Glomerular endothelial cell (primary cell): ENCODE data around the gene MGA. TPM values are rescaled to one million over a fixed set of nuclear protein-coding genes. Genes with fewer than 3 reads are reported as not detected.
"Not testable (repeated sequence)": the region's sequence is repeated elsewhere in the genome, so short reads cannot be mapped to it uniquely, and the experiment has no call there.

Experiments used
- DNase-seq: peaks from one replicate; pipeline ENCODE4 v3.0.0-alpha.2; 2011; ENCODE audit warnings: low read depth, low spot score; ENCODE audit errors: extremely low read depth
- total RNA-seq: library from RNA; depleted of rRNA; stranded (reverse); fragments of >200 nt; gene quantifications from 2 replicates; pipeline ENCODE4 v1.2.3, GENCODE V29; 2015

Gene MGA
- total RNA-seq, 1 donor from 2014 or later, result 50.7 TPM

DNA sequence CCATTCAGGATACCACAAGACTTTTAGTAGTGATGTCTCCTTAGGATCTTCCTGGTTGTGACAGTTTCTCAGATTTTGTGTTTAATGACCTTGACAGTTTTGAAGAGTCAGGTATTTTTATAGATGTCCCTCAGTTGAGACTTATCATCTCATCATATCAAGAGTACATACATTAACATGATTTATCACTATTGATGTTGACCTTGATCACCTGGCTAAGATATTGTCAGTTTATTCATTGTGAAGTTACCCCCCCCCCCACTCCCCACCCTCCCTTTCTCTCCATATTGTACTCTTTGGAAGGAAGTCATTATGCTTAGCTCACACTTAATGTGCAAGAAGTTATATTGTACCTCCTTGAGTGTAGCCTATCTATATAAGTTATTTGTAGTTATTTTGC is 42.9 kb downstream of the MGA start:
- DNase-seq, result no peak

DNA sequence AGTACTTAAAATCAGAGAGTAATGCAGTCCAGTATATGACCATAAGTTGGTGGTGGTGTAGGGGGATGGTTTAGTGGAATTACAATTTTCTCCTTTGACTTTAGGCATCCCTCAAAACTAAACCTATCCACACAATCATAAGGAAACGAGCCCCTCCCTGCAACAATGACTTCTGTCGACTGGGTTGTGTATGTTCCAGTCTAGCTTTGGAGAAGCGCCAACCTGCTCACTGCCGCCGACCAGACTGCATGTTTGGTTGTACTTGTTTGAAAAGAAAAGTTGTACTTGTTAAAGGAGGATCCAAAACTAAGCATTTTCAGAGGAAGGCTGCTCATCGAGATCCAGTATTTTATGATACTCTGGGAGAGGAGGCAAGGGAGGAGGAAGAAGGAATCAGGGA is 52.8 kb downstream of the MGA start:
- no peak for DNase-seq

DNA sequence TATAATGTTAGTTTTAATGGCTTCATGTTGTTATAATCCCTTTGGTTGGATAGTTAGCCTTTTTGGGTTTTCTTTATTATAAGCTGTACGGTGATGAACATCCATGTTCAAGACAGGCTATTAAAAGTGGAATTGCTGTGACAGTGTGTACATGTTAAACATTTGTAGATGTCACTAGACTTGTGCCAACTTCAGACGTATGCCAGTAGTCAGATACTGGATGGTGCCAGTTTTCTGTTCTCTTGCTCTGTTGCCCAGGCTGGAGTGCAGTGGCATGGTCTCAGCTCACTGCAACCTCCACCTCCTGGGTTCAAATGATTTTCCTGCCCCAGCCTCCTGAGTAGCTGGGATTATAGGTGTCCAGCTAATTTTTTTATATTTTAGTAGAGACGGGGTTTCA is 54.1 kb downstream of the MGA start:
- DNase-seq, result no peak

DNA sequence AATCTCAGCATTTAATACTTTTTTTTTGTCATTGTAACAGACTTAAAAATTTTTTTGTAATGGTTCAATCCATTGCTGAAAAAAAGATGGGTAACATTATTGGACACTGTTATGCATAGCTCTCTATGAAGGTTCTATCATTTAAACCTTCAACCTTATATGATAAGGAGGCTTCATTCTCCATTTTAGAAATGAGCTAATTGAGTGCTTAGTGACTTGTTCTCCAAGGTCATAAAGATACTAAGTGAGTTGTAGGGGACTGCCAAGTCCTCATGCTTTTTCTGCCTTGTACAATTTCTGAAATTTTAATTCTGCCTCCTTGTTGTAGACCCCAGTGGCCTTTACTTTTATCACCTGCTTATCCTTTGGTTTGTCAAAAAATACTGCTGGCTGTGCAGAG is 56.7 kb downstream of the MGA start:
- no peak for DNase-seq

DNA sequence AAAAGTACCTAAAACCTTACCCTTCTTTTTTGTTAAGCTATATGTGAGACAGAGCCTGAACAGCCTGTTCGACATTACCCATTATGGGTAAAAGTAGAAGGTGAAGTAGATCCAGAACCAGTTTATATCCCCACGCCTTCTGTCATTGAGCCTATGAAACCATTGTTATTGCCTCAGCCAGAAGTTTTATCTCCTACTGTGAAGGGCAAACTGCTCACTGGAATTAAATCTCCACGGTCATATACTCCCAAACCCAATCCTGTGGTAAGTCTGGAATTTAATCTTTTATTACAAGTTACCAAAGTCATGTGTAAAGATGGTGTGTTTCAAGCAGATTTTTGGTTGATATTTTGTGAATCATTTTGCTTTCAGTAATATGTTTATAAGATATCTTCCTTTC is 66.9 kb downstream of the MGA start:
- DNase-seq, result no peak

GRCh38 chr15:41728061-41728460 is 67.9 kb downstream of the MGA start:
- DNase-seq, result not testable (repeated sequence)

DNA sequence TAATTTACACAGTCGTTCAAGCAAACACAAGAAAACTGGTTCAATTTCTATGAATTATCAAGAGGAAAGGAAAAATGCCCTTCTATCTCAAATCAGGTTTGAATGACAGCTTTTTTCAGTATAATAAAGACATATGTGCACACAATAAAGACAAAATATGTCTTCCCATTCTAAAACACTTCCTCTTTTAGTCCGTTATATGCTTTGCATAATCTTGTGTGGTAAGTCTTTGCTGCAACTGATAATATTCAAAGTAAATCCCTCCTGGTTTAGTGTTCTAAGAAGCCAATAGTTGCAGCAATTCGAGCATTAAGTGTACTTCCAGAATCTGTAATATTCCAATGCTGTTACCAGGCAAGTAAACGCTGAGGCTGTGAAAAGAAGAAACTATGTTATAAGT is 70.3 kb downstream of the MGA start:
- no peak for DNase-seq

- no peak for DNase-seq
These were observed 72.3 kb downstream of the MGA start for GRCh38 chr15:41732483-41732882.

GRCh38 chr15:41734079-41734478 is 73.9 kb downstream of the MGA start:
- DNase-seq, result no peak

DNA sequence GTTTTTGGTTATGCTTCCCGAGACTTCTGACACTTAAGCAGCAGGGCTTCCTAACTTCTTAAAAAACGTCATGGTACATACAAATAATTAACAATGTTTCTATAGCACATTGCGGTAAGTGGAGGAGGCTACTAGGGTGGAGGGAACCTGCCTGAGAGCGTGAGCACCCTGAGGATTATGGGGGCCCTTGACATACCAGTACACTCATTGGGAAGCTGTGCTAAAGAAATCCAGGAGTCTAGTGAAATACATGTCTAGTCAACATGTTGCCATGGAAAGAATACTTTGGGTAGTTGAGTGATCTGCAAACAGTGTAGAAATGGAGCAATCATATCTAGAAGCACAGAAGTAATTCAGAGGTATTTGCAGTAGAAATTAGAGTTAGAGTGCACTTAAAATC is 74.8 kb downstream of the MGA start:
- no peak for DNase-seq

GRCh38 chr15:41735492-41735891 is 75.3 kb downstream of the MGA start:
- not testable (repeated sequence) for DNase-seq

DNA sequence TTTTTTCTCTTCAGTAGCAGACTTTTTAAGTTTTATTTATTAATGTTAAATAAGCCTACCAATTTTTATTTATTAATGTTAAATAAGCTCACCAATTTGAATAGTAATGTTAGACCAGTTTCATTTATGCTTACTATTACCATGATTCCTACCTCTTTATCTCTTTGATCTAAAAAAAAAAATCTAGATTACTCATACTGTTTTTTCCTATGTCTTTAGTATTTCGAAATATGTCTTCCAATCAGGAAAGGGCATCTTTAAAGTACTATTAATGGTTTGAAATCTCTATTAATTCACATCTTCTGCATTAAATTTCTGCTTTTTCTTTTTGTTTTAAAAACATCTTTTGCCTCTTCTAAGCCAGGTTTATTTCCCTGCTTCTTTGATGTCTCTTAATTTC is 86.6 kb downstream of the MGA start:
- DNase-seq, result no peak

GRCh38 chr15:41756198-41756597 is 96.0 kb downstream of the MGA start:
- no peak for DNase-seq

- DNase-seq, result no peak
These were observed 112.6 kb downstream of the MGA start for GRCh38 chr15:41772720-41773331.

DNA sequence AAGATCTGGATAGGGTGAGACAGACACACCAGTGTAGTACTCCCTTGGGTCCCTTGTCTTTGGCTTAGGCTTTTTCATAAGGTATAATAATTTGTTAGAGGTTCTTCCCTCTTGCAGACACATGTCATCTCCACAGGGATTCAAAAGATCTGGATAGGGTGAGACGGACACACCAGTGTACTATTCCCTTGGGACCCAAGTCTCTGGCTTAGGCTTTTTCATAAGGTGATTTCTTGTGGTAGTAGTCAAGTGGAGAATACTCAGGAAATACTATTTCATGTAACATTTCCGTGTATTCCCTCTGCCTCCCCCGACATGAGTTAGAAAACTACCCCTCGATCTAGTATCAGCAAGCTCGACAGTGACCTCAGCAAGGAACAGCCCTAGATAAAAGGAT is 113.1 kb downstream of the MGA start:
- DNase-seq, result no peak

- no peak for DNase-seq
These were observed 113.5 kb downstream of the MGA start for GRCh38 chr15:41773729-41774061.

GRCh38 chr15:41774062-41774881 is 114.1 kb downstream of the MGA start, which contains the start of gene MAPKBP1:
MAPKBP1 (plus strand) TSS chr15:41774484; CDS start chr15:41775276, 792 bp downstream.
- peak; percentile 81 for DNase-seq

GRCh38 chr15:41774882-41775417 is 114.7 kb downstream of the MGA start:
- no peak for DNase-seq

DNA sequence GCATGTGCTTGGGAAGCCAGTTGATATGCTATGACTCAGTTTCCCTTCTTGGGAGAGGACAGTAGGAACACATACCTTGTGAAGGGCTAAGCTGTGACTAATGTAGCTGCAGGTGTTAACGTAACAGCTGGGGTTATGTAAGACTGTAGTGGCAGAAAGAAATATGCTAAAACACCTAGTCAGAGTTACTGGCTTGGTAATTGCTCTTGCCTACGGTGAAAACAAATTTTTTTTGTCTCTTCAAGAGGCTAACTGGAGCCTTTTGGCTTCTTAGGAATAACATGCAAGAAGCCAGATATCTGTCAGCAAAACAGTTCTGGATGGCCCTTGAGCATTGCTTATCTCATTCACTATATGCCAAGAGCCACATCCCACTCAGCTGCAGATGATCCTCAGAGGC is 115.4 kb downstream of the MGA start:
- DNase-seq, result no peak

GRCh38 chr15:41777421-41777973 is 117.3 kb downstream of the MGA start:
- DNase-seq, result no peak

GRCh38 chr15:41778521-41778920 is 118.3 kb downstream of the MGA start:
- no peak for DNase-seq

DNA sequence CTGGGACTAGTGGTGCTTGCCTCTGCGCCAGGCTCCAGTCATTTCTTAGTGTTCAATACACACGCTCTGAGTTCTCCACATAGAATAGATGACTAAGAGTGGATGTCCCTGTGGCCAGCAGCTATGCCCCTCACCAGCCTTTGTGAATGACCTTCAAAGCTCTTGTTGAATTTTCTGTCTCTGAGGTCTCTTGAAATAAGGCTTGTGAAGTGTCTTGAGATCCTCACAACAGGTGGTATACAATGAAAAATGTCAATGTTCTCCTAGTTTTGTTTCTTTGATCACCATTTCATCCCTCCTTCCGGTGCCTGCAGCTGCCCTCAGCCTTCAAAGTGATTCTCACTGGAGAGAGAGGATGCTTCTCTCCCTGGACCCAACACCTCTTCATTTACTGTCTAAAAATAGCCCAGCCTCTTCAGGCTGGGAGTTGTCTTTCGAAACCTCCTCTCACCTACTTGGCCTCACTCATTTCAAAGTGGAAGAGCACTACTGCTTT is 119.5 kb downstream of the MGA start:
- DNase-seq, result no peak
